IMR-90 (cell line): ENCODE data around the gene DERL3. TPM values are rescaled to one million over a fixed set of nuclear protein-coding genes. Genes with fewer than 3 reads are reported as not detected.

Source experiments
- ATAC-seq: fragments of 200-7000 bp; cut with Tn5 transposase; 2 replicates; pipeline ENCODE4 v1.9.1; 2020; ENCODE audit warnings: low read depth, mild to moderate bottlenecking, moderate library complexity
- BruUV-seq: library from RNA; stranded (reverse); fragments of 400-500 nt; replicated peaks from 2 replicates; lab custom pipeline; 2021; lab: Mats Ljungman, UMichigan
- CTCF ChIA-PET: fragments of 300-600 bp; formaldehyde crosslinking; extraction: SDS; loops from one replicate; lab custom pipeline; 2021; ENCODE audit warnings: antibody characterized with exemption; lab: Yijun Ruan, JAX
- POLR2A ChIA-PET: fragments of 300-600 bp; sonication (Branson Sonifier 250); formaldehyde crosslinking; loops from one replicate; lab custom pipeline; 2022; ENCODE audit warnings: antibody characterized with exemption; ENCODE audit not compliant: unreplicated experiment; lab: Charles Lee
- DNase-seq: peaks from one replicate; pipeline ENCODE4 v3.0.0; 2013
- H2AFZ ChIP-seq: replicated peaks from 2 replicates; pipeline ENCODE3; 2013; ENCODE audit warnings: low read length, mild to moderate bottlenecking; ENCODE audit not compliant: poor library complexity
- H2AK5ac ChIP-seq: 2 replicates; pipeline ENCODE4 v1.6.1; 2013; ENCODE audit warnings: low read depth, low read length, inconsistent platforms
- H2AK9ac ChIP-seq: replicated peaks from 2 replicates; pipeline ENCODE3; 2013; ENCODE audit warnings: mild to moderate bottlenecking, low read depth, low read length, moderate library complexity; ENCODE audit not compliant: poor library complexity
- H2BK120ac ChIP-seq: 2 replicates; pipeline ENCODE4 v1.6.1; 2013; ENCODE audit warnings: low read depth, low read length, inconsistent platforms
- H2BK15ac ChIP-seq: 3 replicates; pipeline ENCODE4 v1.6.1; 2013; ENCODE audit warnings: low read depth, low read length, inconsistent platforms
- H2BK20ac ChIP-seq: 2 replicates; pipeline ENCODE4 v1.6.1; 2013; ENCODE audit warnings: low read depth, mild to moderate bottlenecking, inconsistent platforms, low read length, moderate library complexity
- H2BK5ac ChIP-seq: 2 replicates; pipeline ENCODE4 v1.6.1; 2013; ENCODE audit warnings: mild to moderate bottlenecking, low read depth, low read length, inconsistent platforms; ENCODE audit not compliant: poor library complexity, severe bottlenecking
- H3K14ac ChIP-seq: replicated peaks from 2 replicates; pipeline ENCODE4 v1.6.1; 2013; ENCODE audit warnings: low read depth, low read length, inconsistent platforms
- H3K18ac ChIP-seq: 2 replicates; pipeline ENCODE4 v1.6.1; 2013; ENCODE audit warnings: low read depth, low read length, control low read depth
- H3K23ac ChIP-seq: 2 replicates; pipeline ENCODE4 v1.6.1; 2013; ENCODE audit warnings: low read depth, low read length, inconsistent platforms
- H3K27ac ChIP-seq: 2 replicates; pipeline ENCODE4 v1.5.1; 2013; ENCODE audit warnings: mild to moderate bottlenecking, control low read depth, low read length; ENCODE audit not compliant: insufficient read depth
- H3K27me3 ChIP-seq: 2 replicates; pipeline ENCODE4 v1.6.1; 2013; ENCODE audit warnings: low read length; ENCODE audit not compliant: control insufficient read depth, insufficient read depth
- H3K36me3 ChIP-seq: 2 replicates; pipeline ENCODE4 v1.6.1; 2013; ENCODE audit warnings: low read length, mixed read lengths; ENCODE audit not compliant: control insufficient read depth, insufficient read depth
- H3K4ac ChIP-seq: 2 replicates; pipeline ENCODE4 v1.6.1; 2013; ENCODE audit warnings: low read depth, low read length, inconsistent platforms
- H3K4me1 ChIP-seq: 2 replicates; pipeline ENCODE4 v1.6.1; 2013; ENCODE audit warnings: low read length, mixed read lengths; ENCODE audit not compliant: control insufficient read depth, insufficient read depth
- H3K4me2 ChIP-seq: 2 replicates; pipeline ENCODE4 v1.6.1; 2013; ENCODE audit warnings: low read depth, mild to moderate bottlenecking, control low read depth, low read length, moderate library complexity
- H3K4me3 ChIP-seq: 2 replicates; pipeline ENCODE4 v1.5.1; 2013; ENCODE audit warnings: low read depth, mild to moderate bottlenecking, control low read depth, low read length, moderate library complexity; ENCODE audit not compliant: insufficient read depth
- H3K56ac ChIP-seq: 2 replicates; pipeline ENCODE4 v1.6.1; 2013; ENCODE audit warnings: low read length, inconsistent platforms; ENCODE audit not compliant: insufficient read depth; ENCODE audit errors: extremely low read depth
- H3K79me1 ChIP-seq, 2 experiments: 2 replicates each; pipeline ENCODE4 v1.6.1; 2013; ENCODE audit warnings: low read length in 2 of 2, inconsistent platforms in 1 of 2, low read depth in 1 of 2
- H3K9ac ChIP-seq: 2 replicates; pipeline ENCODE4 v1.6.1; 2013; ENCODE audit warnings: low read depth, low read length, control low read depth
- H3K9me1 ChIP-seq: 2 replicates; pipeline ENCODE4 v1.6.1; 2013; ENCODE audit warnings: low read length, inconsistent platforms; ENCODE audit not compliant: insufficient read depth
- H3K9me3 ChIP-seq: 2 replicates; pipeline ENCODE4 v1.6.1; 2013; ENCODE audit warnings: low read length; ENCODE audit not compliant: control insufficient read depth, insufficient read depth
- H4K20me1 ChIP-seq: 2 replicates; pipeline ENCODE4 v1.6.1; 2013; ENCODE audit warnings: low read length, inconsistent platforms; ENCODE audit not compliant: insufficient read depth
- H4K5ac ChIP-seq: 2 replicates; pipeline ENCODE4 v1.6.1; 2013; ENCODE audit warnings: mild to moderate bottlenecking, low read depth, low read length, control low read depth
- H4K8ac ChIP-seq, 2 experiments: 2 replicates each; pipeline ENCODE4 v1.6.1; 2013; ENCODE audit warnings: low read depth in 2 of 2, low read length in 2 of 2, control low read depth in 1 of 2, inconsistent platforms in 1 of 2
- H4K91ac ChIP-seq: 2 replicates; pipeline ENCODE4 v1.6.1; 2013; ENCODE audit warnings: low read depth, low read length, inconsistent platforms; ENCODE audit not compliant: insufficient read depth
- BHLHE40 ChIP-seq: fragments of 150-350 bp; IDR thresholded peaks from 2 replicates; pipeline ENCODE4 v1.6.1; 2016; ENCODE audit warnings: mild to moderate bottlenecking, low read depth, low read length
- CEBPB ChIP-seq: IDR thresholded peaks from 2 replicates; pipeline ENCODE4 v1.6.1; 2012; ENCODE audit warnings: low read depth, low read length, improper control_type of control experiment
- CHD1 ChIP-seq: IDR thresholded peaks from 2 replicates; pipeline ENCODE4 v1.6.1; 2012; ENCODE audit warnings: low read depth, low read length, improper control_type of control experiment
- CTCF ChIP-seq: conservative IDR thresholded peaks from 2 replicates; pipeline ENCODE4 v1.5.1; 2012; ENCODE audit warnings: mild to moderate bottlenecking, low read depth, low read length, improper control_type of control experiment
- FOS ChIP-seq: fragments of 150-350 bp; IDR thresholded peaks from 2 replicates; pipeline ENCODE4 v1.6.1; 2016; ENCODE audit warnings: low read depth, low read length
- NFE2L2 ChIP-seq: fragments of 150-350 bp; IDR thresholded peaks from 2 replicates; pipeline ENCODE4 v1.6.1; 2016; ENCODE audit warnings: low read depth, mild to moderate bottlenecking, low read length
- POLR2A ChIP-seq: IDR thresholded peaks from 2 replicates; pipeline ENCODE4 v1.6.1; 2012; ENCODE audit warnings: mild to moderate bottlenecking, low read depth, low read length
- USF2 ChIP-seq: fragments of 150-350 bp; IDR thresholded peaks from 2 replicates; pipeline ENCODE4 v1.6.1; 2017; ENCODE audit warnings: mild to moderate bottlenecking, antibody characterized with exemption, low read length, low read depth
- WGBS, 2 experiments: methylation state at CpG; one replicate each; pipeline versions ENCODE4 v1.1.5 to v1.1.7; 2013; ENCODE audit warnings: missing lambda C conversion rate in 2 of 2; ENCODE audit not compliant: insufficient read length in 1 of 2; ENCODE audit errors: extremely low coverage in 2 of 2; 5-methylcytosine and 5-hydroxymethylcytosine counted together
- dilution Hi-C: fragments of 300-500 bp; cut with HindIII; formaldehyde crosslinking; loops from one replicate; pipeline ENCODE4 v1.14.3; 2018; ENCODE audit warnings: low sequenced_read_pairs; ENCODE audit not compliant: unreplicated experiment
- in situ Hi-C: fragments of 300-500 bp; cut with MboI; formaldehyde crosslinking; loops from 3 replicates; pipeline ENCODE4 v1.14.3; 2019; ENCODE audit warnings: low sequenced_read_pairs, inconsistent platforms, mixed read lengths
- intact Hi-C: fragments of 100-400 bp; cut with micrococcal nuclease; formaldehyde crosslinking; loops from 2 replicates; pipeline ENCODE4 v1.10.0; 2022
- polyA plus RNA-seq, 3 experiments: library from polyadenylated mRNA; depleted of rRNA; stranded (reverse); fragments of >200 nt; gene quantifications; 2 replicates each; pipeline ENCODE4 v1.2.3, GENCODE V29; 2012; ENCODE audit warnings: low replicate concordance in 1 of 3
- total RNA-seq: library from RNA; depleted of rRNA; stranded (reverse); fragments of >200 nt; gene quantifications from 2 replicates; pipeline ENCODE4 v1.2.3, GENCODE V29; 2012

The DERL3 gene
- total and polyA plus RNA-seq, 2 of the 4 experiments (the other 2 are of a cell fraction) = 0.18 to 0.62 TPM

GRCh38 chr22:23787910-23788309, 50.9 kb downstream of the DERL3 start:
- H3K4me2 ChIP-seq = peak overlapping the region; percentile 98
- H3K4me3 ChIP-seq = peak overlapping the region; percentile 76
- no peak overlapping the region for H3K18ac ChIP-seq
- H4K20me1 ChIP-seq = peaks cover 55% of the 10 kb centered on the region
- no CpG with 5 or more reads among the region's 3 CpGs for WGBS, 2 experiments
- H4K91ac ChIP-seq = no peak overlapping the region
- no peak overlapping the region for H2BK15ac ChIP-seq
- peaks cover 37 to 58% of the 10 kb centered on the region in 2 experiments for H3K79me1 ChIP-seq
- no peak overlapping the region for H2AFZ ChIP-seq
- H2AK5ac ChIP-seq = no peak overlapping the region
- DNase-seq (no peak), ATAC-seq (no peak)
- peaks cover 21% of the 10 kb centered on the region for H3K9me1 ChIP-seq
- peaks cover 23% of the 10 kb centered on the region for H3K4me1 ChIP-seq
- CTCF ChIA-PET = no interaction called here
- no peak overlapping the region for H3K56ac ChIP-seq
- H3K9ac ChIP-seq = peak overlapping the region; percentile 65; the same call in 1 of the 2 replicates
- H4K8ac ChIP-seq = no peak overlapping the region
- no peak overlapping the region for H3K14ac ChIP-seq
- intact Hi-C loops = no loop called here
- no peaks in the 10 kb centered on the region for H3K9me3 ChIP-seq
- no peak overlapping the region for H4K5ac ChIP-seq
- in situ Hi-C loops = no loop called here
- peak overlapping the region; percentile 86 for H3K23ac ChIP-seq
- BruUV-seq = TSS peak; percentile 48
- H2BK120ac ChIP-seq = no peak overlapping the region
- H3K27ac ChIP-seq = no peak overlapping the region
- dilution Hi-C loops = no loop called here
- H3K27me3 ChIP-seq = no peaks in the 10 kb centered on the region
- TF ChIP-seq NFE2L2 (no peak), FOS (no peak), CHD1 (no peak), CTCF (no peak), POLR2A (no peak), BHLHE40 (no peak), CEBPB (no peak), USF2 (no peak)
- H3K4ac ChIP-seq = no peak overlapping the region
- H2BK5ac ChIP-seq = no peak overlapping the region
- POLR2A ChIA-PET = no interaction called here
- no peak overlapping the region for H2BK20ac ChIP-seq
- peaks cover 19% of the 10 kb centered on the region for H3K36me3 ChIP-seq
- H2AK9ac ChIP-seq = no peak overlapping the region
